Breast epithelium (tissue), 3 donors: ENCODE results near the gene ST7.

Experiments
- POLR2A ChIP-seq: fragments of 450-650 bp; IDR thresholded peaks from one replicate; pipeline ENCODE4 v1.6.1; 2016; ENCODE audit warnings: antibody characterized with exemption, mild to moderate bottlenecking, moderate library complexity
- POLR2AphosphoS5 ChIP-seq, 3 donors: sonication (generic); formaldehyde crosslinking; IDR thresholded peaks; one replicate each; pipeline ENCODE4 v1.6.1; 2017; ENCODE audit warnings: antibody characterized with exemption in 3 of 3
- TF ChIP-seq, protein P1 (sequence below), 3 donors: fragments of 450-650 bp; IDR thresholded peaks; one replicate each; pipeline ENCODE4 v1.5.1; 2016 to 2017; ENCODE audit warnings: antibody characterized with exemption in 3 of 3, mild to moderate bottlenecking in 3 of 3, moderate library complexity in 3 of 3

DNA sequence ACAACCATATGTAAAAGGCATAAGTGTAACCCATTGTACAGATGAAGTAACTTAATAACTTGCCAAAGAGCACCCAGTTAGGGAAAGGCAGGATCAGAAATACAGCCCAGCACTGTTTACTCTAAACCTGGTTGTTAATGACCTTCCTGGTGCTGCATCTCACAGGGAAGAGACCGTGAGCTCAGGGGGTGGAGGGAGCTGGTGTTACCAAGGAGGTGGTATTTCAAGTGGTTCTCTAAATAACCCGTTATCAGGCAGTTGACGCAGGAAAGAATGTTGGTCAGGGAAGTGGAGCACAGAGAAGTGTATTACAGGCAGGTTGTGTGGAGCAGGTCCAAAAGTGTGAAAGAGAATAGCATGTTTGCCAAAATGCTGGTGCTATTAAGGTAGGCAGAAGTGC lies 4.4 kb upstream of the ST7 start:
- TF ChIP-seq POLR2A (no peak), POLR2AphosphoS5 (IDR thresholded peaks at IDR 0.05) (no peak)
- TF ChIP-seq, protein P1, sequence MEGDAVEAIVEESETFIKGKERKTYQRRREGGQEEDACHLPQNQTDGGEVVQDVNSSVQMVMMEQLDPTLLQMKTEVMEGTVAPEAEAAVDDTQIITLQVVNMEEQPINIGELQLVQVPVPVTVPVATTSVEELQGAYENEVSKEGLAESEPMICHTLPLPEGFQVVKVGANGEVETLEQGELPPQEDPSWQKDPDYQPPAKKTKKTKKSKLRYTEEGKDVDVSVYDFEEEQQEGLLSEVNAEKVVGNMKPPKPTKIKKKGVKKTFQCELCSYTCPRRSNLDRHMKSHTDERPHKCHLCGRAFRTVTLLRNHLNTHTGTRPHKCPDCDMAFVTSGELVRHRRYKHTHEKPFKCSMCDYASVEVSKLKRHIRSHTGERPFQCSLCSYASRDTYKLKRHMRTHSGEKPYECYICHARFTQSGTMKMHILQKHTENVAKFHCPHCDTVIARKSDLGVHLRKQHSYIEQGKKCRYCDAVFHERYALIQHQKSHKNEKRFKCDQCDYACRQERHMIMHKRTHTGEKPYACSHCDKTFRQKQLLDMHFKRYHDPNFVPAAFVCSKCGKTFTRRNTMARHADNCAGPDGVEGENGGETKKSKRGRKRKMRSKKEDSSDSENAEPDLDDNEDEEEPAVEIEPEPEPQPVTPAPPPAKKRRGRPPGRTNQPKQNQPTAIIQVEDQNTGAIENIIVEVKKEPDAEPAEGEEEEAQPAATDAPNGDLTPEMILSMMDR (IDR thresholded peaks at IDR 0.05), result no peak
